ENCODE results near the gene GREB1.

The GREB1 gene

DNA sequence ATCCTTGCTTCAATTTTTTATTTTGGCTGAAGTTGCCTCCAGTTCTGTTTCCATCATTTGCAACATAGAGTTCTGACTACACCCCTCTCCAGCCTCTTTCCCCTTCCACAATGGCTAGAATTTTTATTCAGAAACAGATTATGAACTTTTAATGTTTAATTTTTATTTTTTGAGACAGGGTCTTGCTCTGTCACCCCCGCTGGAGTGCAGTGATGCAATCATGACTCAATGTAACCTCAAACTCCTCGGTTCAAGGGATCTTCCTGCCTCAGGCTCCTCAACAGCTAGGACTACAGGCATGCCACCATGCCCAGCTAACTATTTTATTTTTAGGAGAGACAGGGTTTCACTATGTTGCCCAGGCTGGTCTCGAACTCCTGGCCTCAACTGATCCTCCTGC is 133.3 kb downstream of the GREB1 start:
- no peak for DNase-seq

- DNase-seq, result no peak
Observed at GRCh38 chr2:11667866-11668637, 134.2 kb downstream of the GREB1 start.

GRCh38 chr2:11669454-11670291 is 135.8 kb downstream of the GREB1 start, which contains the start of gene NTSR2:
NTSR2 (minus strand) TSS chr2:11670195; CDS start chr2:11670129, 66 bp downstream.
- DNase-seq, result no peak

GRCh38 chr2:11672407-11672806 is 138.6 kb downstream of the GREB1 start:
- no peak for DNase-seq

GRCh38 chr2:11674983-11675382 is 141.1 kb downstream of the GREB1 start:
- no peak for DNase-seq

- DNase-seq, result no peak
Observed at GRCh38 chr2:11675423-11676112, 141.7 kb downstream of the GREB1 start.

GRCh38 chr2:11676640-11677039 is 142.8 kb downstream of the GREB1 start:
- DNase-seq, result no peak

DNA sequence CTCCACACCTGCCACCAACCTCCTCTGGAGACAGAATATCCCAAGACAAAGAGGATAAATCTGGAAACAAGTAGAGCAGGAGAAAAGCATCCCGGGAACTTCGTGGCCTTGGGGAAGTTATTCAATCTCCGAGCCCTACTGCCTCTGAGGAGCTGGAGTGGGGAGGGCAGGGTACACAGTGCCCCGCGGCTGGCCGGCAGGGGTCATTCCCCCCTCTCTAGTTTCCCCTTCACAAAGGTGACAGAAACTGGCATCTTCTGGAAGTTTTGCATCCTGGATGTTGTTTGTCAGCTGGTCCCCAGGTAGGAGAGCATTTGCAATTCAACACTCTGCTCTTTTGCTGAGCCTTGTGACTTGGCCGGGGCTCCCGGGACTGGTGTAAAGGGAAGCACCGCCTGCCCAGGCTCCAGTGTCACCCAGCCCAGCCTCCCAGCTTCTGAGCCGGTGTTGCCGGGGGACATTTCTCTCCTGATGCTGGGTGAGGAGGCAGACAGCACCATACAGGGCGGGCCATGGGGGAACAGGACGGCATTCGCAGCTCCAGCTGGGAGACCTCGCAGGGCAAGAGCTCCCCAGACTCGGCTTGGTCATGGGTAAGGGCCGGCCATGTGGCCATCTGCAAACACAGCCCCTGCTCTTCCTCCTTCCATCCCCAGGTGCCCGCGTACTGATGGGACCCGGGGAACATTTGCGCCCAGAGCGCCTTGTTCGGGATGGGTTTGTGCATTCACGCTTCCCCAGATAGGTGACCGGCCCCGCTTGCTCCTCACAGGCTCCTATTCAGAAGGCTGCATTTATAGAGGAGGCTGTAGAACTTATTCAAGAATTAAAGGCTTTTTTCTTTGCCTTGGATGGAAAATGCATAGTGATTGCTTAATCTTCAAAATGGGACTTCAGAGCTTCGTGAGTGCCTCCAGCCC is 143.6 kb downstream of the GREB1 start:
- DNase-seq, result no peak

DNA sequence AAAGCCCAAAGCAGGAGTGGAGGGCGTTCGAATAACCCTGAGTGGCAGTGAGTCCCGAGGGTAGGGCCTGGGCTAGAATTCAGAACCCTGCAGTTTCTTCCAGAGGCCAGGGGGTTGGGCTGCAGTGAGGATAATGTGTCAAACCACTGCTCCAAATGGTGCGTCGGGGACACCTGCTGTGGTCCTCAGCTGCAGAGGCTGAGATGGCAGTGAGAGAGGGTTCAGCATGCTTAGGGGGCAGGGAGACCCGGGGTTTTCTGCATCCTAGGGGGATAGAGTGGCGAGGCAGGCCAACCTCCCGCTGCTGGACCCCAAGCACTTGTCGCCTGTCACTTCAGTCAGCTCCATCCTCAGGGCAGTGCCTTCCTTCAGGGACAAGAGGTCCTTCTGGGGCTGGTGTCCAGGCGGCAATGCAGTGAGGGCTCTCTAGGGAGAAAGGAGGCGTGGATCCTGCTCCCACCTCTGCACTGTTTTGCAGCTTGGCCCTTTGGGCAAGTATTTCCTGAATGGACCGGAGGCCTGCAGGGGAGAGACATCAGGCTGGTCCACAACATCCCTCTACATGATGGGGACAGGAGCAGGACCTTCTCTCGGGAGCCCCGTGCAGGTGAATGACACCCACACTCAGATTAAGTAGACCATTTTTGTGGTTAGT is 144.6 kb downstream of the GREB1 start:
- no peak for DNase-seq

GRCh38 chr2:11679016-11679415 is 145.2 kb downstream of the GREB1 start:
- no peak for DNase-seq

- no peak for DNase-seq
Observed at GRCh38 chr2:11679486-11680181, 145.8 kb downstream of the GREB1 start.

DNA sequence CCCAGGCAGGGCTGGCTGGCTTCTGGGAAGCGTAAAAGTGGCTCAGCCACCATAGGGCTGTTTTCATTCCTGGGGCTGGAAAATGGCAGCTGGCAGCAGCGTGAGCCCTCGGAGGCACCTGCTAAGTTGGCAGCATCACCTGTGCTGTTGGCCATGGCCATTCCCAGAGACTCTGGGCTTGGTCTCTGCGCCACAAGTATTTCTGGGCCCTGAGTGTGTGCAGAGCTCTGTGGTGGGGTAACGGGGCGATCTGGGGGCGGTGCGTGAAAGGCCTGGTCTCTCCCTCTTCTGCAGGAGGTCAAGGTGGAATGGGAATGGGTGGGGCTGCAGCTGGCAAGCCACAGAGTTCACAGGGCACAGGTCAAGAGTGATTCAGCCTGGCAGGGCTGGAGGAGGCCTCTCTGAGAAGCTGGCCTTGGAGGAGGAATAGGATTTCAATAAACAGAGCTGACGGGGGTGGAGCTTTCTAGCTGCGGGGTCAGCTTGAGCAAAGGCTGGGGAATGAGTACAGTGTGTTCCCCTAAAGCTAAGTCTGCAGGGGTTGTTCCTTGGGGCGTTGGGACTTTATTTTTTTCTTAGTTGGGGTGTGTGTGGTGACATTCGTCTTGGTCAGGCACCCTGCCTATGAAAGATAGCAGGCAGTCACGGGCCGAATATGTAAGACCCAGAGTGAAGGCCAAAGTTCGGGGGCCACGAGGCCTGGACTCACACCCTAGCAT is 146.5 kb downstream of the GREB1 start:
- no peak for DNase-seq

GRCh38 chr2:11680901-11681721 is 147.3 kb downstream of the GREB1 start:
- no peak for DNase-seq

DNA sequence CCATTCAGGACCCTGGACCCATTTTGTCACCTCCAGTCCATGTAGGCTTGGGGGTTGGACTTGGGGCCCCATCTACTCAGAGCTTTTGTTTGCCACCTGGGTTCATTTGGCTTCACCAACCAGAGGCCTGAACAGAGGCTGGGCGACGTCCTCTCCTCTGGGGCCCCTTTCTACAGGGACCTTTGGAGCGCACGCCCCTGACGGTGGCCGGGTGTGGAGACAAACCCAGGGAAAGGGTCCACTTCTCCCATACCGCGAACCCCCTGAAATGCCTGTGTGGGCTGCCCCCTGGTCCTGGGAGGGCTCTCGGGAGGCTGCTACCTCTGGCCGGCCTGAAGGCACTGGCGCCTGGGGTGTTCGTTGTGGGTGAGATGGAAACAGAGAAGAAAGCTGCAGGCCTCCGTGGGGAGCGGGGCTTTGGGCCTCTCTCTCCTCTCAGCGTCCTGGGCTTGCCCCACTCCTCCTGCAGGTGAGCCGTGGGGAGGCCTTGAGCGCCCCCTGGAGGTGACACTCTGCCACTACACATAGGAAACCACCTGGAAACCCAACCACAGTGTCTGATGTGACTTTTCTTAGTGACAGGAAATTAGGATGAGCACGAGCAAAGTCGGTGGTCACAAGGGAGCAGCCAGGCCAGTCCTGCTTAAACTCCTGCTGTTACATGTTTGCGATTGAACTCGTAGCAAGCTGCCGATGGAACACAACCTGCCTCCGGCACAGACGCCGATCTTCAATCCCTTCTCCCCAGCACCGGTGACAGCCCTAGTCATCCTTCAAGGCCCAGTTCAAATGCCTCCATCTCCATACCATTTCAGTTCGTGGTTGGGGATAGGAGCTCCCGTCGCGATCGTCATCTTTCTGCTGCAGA is 148.1 kb downstream of the GREB1 start:
- peak; percentile 4 to 35 for DNase-seq

DNA sequence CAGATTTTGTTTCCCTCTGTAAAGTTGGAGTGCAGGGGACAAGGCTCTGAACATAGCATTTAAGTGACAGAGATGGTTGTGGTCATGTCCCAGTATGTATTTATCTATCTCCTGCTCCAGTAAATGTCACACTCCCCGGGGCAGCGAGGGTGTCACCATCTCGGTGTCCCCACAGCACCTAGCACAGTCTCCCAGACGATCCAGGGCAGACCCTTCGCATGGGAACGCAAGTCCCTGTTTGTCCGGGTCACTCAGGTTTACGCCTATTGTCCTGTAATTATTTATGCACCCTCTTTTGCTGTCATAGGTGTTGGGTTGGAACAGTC is 148.7 kb downstream of the GREB1 start:
- DNase-seq, result no peak

GRCh38 chr2:11683476-11683875 is 149.6 kb downstream of the GREB1 start:
- DNase-seq, result no peak

DNA sequence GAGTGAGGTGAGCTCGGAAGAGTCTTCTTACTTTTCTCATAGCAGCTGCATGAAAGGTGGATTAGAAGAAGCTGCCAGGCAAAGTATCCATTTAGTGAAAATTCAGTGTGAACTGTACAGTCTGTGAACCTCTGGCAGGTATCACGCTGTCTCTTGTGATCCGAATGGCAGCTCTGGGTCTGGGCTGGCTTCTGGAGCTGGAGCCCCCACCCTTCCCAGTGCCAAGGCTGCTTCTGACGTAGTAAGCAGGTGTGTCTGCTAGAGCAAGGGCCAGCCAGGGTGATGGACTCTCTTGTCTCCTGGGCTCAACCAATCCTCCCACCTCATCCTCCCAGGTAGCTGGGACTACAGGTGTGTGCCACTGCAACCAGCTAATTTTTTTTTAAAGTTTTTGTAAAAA is 150.1 kb downstream of the GREB1 start:
- no peak for DNase-seq

DNA sequence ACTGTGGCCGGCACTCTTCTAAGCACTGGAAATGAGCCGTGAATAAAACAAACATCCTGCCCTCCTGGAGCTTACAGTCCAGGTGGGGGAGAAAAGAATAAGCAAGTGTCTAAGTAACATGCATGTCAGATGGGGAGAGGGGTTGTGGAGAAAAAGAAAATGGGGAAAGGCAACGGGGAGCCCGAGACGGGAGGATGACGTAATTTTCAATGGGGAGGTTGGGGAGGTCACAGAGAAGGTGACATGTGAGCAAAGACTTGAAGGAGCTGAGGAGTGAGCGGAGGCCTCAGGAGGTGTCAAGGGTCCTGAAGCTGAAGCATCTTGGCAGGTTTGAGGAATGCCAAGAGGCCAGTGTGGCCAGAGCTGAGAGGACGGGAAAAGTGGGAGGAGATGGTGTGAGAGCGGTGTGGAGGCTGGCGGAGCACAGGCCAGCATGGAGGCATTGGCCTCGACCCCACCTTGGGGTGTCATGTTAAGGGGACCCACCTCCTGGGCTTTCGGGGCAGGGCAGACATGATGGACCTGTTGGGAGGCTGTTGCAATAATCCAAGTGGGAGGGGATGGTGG is 151.1 kb downstream of the GREB1 start:
- no peak for DNase-seq

All from NCI-H1930 (cell line).